OCI-LY3 (cell line): Measurements from ENCODE around the gene LGALS7B.

Source experiments
- EZH2phosphoT487 ChIP-seq: fragments of 200-600 bp; shearing (Covaris generic); IDR thresholded peaks from 2 replicates; pipeline ENCODE4 v1.6.1; 2018; ENCODE audit warnings: antibody characterized with exemption, mixed run types, low read depth
- TF ChIP-seq, protein P1 (sequence below): fragments of 200-600, 300-600 bp; sonication (generic); IDR thresholded peaks from 2 replicates; pipeline ENCODE4 v1.5.1; 2014; ENCODE audit warnings: antibody characterized with exemption, low read length, low read depth

DNA sequence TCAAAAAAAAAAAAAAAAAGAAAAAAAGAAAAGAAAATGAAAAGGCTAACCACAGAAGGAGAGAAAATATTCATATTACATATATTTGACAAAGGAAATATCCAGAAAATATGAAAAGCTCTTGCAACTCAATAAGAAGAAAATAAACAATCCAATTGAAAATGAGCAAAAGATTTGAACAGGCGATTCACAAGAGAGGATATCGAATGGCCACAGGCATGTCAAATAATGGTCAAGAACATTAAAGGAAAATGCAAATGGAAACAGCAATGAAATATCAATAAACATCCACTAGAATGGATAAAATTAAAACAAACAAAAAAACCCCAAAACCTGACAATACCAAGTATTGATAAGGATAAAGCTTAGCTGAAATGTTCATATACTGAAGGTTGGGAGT, 23.8 kb upstream of the LGALS7B start:
- TF ChIP-seq, protein P1, sequence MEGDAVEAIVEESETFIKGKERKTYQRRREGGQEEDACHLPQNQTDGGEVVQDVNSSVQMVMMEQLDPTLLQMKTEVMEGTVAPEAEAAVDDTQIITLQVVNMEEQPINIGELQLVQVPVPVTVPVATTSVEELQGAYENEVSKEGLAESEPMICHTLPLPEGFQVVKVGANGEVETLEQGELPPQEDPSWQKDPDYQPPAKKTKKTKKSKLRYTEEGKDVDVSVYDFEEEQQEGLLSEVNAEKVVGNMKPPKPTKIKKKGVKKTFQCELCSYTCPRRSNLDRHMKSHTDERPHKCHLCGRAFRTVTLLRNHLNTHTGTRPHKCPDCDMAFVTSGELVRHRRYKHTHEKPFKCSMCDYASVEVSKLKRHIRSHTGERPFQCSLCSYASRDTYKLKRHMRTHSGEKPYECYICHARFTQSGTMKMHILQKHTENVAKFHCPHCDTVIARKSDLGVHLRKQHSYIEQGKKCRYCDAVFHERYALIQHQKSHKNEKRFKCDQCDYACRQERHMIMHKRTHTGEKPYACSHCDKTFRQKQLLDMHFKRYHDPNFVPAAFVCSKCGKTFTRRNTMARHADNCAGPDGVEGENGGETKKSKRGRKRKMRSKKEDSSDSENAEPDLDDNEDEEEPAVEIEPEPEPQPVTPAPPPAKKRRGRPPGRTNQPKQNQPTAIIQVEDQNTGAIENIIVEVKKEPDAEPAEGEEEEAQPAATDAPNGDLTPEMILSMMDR = no peak
- TF ChIP-seq EZH2phosphoT487 = no peak
